Omental fat pad (tissue), 4 donors: ENCODE data around the gene TSPAN1. TPM values are rescaled to one million over a fixed set of nuclear protein-coding genes. Genes with fewer than 3 reads are reported as not detected.

Experiments
- ATAC-seq: fragments of 150-250 bp; one replicate; pipeline ENCODE4 v1.9.1; 2016; ENCODE audit warnings: mild to moderate bottlenecking, moderate library complexity; ENCODE audit not compliant: low FRiP score
- DNase-seq: peaks from one replicate; pipeline ENCODE4 v3.0.0-alpha.2; 2019; ENCODE audit warnings: low spot score
- total RNA-seq, 4 donors: library from RNA; depleted of rRNA; stranded (reverse); fragments of >200 nt; gene quantifications; one replicate each; pipeline ENCODE4 v1.1.0, GENCODE V29; 2016
- TF ChIP-seq, protein P1 (sequence below), 3 donors: fragments of 450-650 bp; IDR thresholded peaks; one replicate each; pipeline ENCODE4 v1.5.1; 2016 to 2017; ENCODE audit warnings: antibody characterized with exemption in 3 of 3, mild to moderate bottlenecking in 3 of 3, moderate library complexity in 2 of 3

The TSPAN1 gene, protein sequence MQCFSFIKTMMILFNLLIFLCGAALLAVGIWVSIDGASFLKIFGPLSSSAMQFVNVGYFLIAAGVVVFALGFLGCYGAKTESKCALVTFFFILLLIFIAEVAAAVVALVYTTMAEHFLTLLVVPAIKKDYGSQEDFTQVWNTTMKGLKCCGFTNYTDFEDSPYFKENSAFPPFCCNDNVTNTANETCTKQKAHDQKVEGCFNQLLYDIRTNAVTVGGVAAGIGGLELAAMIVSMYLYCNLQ
- total RNA-seq, result 1 to 10 TPM in 2 of 4 donors, under 1 TPM in 1, not detected in 1; 0.84 to 1.2 (median 1.2) TPM

DNA sequence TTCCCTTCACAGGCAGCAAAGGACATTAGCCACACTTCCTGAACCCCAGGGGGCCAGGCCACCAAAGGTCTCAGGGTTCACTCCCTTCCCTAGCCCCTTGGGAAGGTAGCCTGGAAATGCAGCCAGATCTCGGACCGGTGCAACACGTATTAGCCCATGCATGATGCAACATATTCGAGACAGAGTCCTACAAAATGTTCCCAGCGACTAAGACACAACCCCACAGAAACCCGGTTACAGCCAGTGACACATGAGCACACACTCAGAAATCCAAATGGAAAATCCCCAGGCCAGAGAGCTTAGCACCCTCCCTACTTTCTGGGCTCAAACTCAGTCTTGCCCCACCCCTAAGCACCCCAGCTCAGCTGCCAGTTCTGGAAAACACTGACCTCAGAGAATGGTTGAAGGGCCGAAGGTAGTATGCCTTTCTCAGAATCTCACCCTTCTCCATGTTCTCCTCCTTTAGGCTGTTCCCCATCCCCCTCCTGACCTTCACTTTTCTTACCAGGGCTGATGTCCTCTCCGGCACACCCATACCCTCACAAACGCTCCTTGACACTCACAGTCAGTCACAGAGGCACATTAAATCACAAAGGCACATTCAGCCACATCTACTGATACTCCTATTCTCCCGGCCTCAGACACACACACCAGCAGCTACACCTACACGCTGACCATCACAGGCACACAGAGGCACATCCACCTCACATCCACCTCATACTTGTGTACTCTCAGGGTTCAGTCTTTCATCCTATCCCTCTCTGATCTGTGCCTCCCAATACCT is at the start of gene TSPAN1:
Gene TSPAN1, plus strand, starts transcription at position 640 of the 784 bp plus-strand sequence. CDS start 6,021 bp downstream, outside the sequence.
- DNase-seq, result no peak
- ATAC-seq, result peak; percentile 28
- TF ChIP-seq, protein P1, sequence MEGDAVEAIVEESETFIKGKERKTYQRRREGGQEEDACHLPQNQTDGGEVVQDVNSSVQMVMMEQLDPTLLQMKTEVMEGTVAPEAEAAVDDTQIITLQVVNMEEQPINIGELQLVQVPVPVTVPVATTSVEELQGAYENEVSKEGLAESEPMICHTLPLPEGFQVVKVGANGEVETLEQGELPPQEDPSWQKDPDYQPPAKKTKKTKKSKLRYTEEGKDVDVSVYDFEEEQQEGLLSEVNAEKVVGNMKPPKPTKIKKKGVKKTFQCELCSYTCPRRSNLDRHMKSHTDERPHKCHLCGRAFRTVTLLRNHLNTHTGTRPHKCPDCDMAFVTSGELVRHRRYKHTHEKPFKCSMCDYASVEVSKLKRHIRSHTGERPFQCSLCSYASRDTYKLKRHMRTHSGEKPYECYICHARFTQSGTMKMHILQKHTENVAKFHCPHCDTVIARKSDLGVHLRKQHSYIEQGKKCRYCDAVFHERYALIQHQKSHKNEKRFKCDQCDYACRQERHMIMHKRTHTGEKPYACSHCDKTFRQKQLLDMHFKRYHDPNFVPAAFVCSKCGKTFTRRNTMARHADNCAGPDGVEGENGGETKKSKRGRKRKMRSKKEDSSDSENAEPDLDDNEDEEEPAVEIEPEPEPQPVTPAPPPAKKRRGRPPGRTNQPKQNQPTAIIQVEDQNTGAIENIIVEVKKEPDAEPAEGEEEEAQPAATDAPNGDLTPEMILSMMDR (IDR thresholded peaks at IDR 0.05), result no peak

- TF ChIP-seq, protein P1 (IDR thresholded peaks at IDR 0.05), result no peak
- no peak for DNase-seq
- ATAC-seq, result no peak
Observed at GRCh38 chr1:46128344-46128743, 46.5 kb upstream of the TSPAN1 start.

DNA sequence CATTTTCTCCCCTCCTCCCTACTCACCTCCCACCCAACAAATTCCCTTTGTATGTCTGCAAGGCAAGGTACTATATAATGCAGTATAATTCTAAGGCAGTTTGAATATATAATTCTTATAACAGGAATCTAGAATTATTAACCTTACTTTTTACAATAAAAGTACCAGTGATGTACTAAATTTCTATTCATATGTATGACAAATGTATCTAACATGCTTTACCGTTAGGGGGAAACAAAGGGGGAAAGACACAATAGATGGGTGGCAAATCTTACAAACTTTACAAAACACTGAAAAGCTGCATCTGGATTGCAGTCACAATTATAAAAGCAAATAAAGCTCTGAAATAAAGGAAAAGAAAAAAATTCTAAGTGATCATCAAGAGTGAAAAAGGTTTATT is 44.8 kb upstream of the TSPAN1 start:
- no peak for ATAC-seq
- DNase-seq, result no peak
- TF ChIP-seq, protein P1 (IDR thresholded peaks at IDR 0.05), result no peak

DNA sequence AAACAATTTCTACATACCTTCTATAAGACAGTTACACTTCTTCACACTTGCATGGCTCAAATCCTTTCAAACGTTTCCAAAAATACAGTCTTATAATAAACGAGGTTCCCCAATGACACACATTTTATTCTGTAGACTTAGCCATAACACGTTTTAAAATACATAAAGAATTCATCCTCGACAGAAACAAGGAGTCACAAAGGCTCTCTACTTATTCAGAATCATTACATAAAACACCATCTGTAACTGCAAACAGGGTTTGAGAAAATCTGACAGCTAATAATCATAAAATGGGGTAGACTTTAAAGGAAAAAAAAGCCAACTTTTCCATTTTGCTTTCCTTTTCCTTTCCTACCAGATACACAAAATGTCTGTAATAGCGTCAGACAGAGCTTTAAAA is 44.3 kb upstream of the TSPAN1 start:
- DNase-seq (no peak), ATAC-seq (no peak)
- TF ChIP-seq, protein P1 (IDR thresholded peaks at IDR 0.05), result no peak

- TF ChIP-seq, protein P1 (IDR thresholded peaks at IDR 0.05), result no peak
- ATAC-seq, result no peak
- DNase-seq, result no peak
Observed at GRCh38 chr1:46131093-46131492, 43.8 kb upstream of the TSPAN1 start.

GRCh38 chr1:46131712-46132528 is 43.0 kb upstream of the TSPAN1 start:
- DNase-seq (no peak), ATAC-seq (no peak)
- TF ChIP-seq, protein P1 (IDR thresholded peaks at IDR 0.05), result no peak
